Nephron progenitor cell (in vitro differentiated cells): ENCODE data around the gene R3HCC1L.

Source experiments
- DNase-seq: peaks from one replicate; pipeline ENCODE4 v3.0.0; 2021
- H3K27ac Mint-ChIP-seq: 2 replicates; pipeline ENCODE4 v1.8.0; 2021; ENCODE audit warnings: mild to moderate bottlenecking, moderate library complexity, mixed read lengths
- H3K27me3 Mint-ChIP-seq: 2 replicates; pipeline ENCODE4 v1.8.0; 2021; ENCODE audit warnings: mild to moderate bottlenecking, low read depth, mixed read lengths; ENCODE audit not compliant: poor library complexity
- H3K36me3 Mint-ChIP-seq: 2 replicates; pipeline ENCODE4 v1.8.0; 2021; ENCODE audit warnings: low read depth, mixed read lengths
- H3K4me1 Mint-ChIP-seq: 2 replicates; pipeline ENCODE4 v1.8.0; 2021; ENCODE audit warnings: mixed read lengths
- H3K4me3 Mint-ChIP-seq: 2 replicates; pipeline ENCODE4 v1.8.0; 2021; ENCODE audit warnings: mild to moderate bottlenecking, moderate library complexity, mixed read lengths
- H3K9me3 Mint-ChIP-seq: 2 replicates; pipeline ENCODE4 v1.8.0; 2021; ENCODE audit warnings: mild to moderate bottlenecking, moderate library complexity, mixed read lengths
- CTCF ChIP-seq: fragments of 200-600 bp; sonication (generic); IDR thresholded peaks from 2 replicates; pipeline ENCODE4 v1.5.0; 2021; ENCODE audit warnings: antibody characterized with exemption

Gene R3HCC1L

GRCh38 chr10:98134431-98135221 is at the start of gene R3HCC1L:
Gene R3HCC1L (plus strand): TSS chr10:98134657. CDS start chr10:98208115, 73,458 bp downstream.
- TF ChIP-seq CTCF: no peak
- peak within 1 kb of the TSS; percentile 94 for H3K4me3 Mint-ChIP-seq
- H3K27me3 Mint-ChIP-seq: peaks cover 4% of the 10 kb centered on the region
- H3K4me1 Mint-ChIP-seq: peaks cover 25% of the 10 kb centered on the region
- peak within 1 kb of the TSS; percentile 97 for H3K27ac Mint-ChIP-seq
- peaks cover 16% of the 10 kb centered on the region for H3K36me3 Mint-ChIP-seq
- peaks cover 30% of the 10 kb centered on the region for H3K9me3 Mint-ChIP-seq
- DNase-seq: peak; percentile 92

- no peak overlapping the region for H3K27ac Mint-ChIP-seq
- H3K36me3 Mint-ChIP-seq: no peaks in the 10 kb centered on the region
- no peaks in the 10 kb centered on the region for H3K9me3 Mint-ChIP-seq
- no peak for TF ChIP-seq CTCF
- no peak overlapping the region for H3K4me3 Mint-ChIP-seq
- DNase-seq: no peak
- H3K4me1 Mint-ChIP-seq: no peaks in the 10 kb centered on the region
- H3K27me3 Mint-ChIP-seq: peaks cover 47% of the 10 kb centered on the region
Observed at GRCh38 chr10:98085238-98085637, 49.2 kb upstream of the R3HCC1L start.

DNA sequence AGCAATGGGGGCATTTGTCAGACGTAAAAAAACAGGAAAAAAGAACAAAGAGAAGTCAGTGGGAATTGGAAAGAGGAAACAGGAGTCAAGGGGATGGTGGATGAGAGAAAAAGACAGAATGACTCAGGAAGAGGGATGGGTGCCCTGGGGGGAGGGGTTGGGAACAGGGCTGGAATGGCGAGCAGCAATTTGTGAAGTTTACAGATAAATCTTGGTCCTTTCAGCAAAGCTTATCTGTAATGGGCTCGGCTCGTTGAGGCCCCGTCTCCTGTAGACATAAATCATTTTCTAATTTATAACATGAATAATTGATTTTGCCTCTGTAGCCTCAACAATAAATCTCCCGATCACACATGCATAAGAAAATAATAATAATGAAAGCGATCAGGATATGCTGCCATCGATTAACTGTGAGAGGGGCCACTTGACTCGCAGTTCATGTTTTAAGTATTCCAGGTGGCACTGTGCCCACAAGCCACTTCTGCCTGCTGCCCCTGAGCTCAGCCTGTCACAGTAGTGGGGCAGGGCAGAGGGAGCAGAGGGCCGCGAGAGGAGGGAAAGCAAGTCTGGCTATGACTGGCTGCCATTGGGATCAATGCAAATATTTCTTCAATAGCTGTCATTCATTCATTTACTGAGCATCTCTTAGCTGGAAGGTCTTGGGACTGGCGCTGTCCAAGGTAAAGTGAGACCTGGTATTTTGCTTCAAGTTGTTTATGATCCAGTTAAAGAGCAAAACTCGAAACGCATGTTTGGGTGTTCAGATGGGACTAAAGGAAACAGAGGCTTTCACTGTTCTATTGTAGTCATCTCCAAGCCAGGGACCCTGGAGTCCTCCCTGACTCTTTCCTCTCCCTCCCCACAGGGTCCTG is 47.4 kb upstream of the R3HCC1L start:
- Mint-ChIP-seq H3K27me3 (peaks cover 43% of the 10 kb centered on the region), H3K27ac (no peak overlapping the region), H3K4me1 (no peaks in the 10 kb centered on the region), H3K36me3 (no peaks in the 10 kb centered on the region), H3K9me3 (no peaks in the 10 kb centered on the region), H3K4me3 (no peak overlapping the region)
- no peak for TF ChIP-seq CTCF
- DNase-seq: no peak

GRCh38 chr10:98088186-98088971 is 46.1 kb upstream of the R3HCC1L start:
- Mint-ChIP-seq H3K27ac (no peak overlapping the region), H3K4me1 (no peaks in the 10 kb centered on the region), H3K4me3 (no peak overlapping the region), H3K36me3 (no peaks in the 10 kb centered on the region), H3K27me3 (peaks cover 37% of the 10 kb centered on the region), H3K9me3 (no peaks in the 10 kb centered on the region)
- no peak for DNase-seq
- no peak for TF ChIP-seq CTCF

GRCh38 chr10:98090822-98091221 is 43.6 kb upstream of the R3HCC1L start:
- Mint-ChIP-seq H3K27ac (no peak overlapping the region), H3K9me3 (no peaks in the 10 kb centered on the region), H3K27me3 (peaks cover 35% of the 10 kb centered on the region), H3K36me3 (no peaks in the 10 kb centered on the region), H3K4me3 (no peak overlapping the region), H3K4me1 (peaks cover 4% of the 10 kb centered on the region)
- TF ChIP-seq CTCF: no peak
- DNase-seq: no peak
